ENCODE measurements around the gene CAVIN2.

GRCh38 chr2:191803007-191803406, 43.9 kb downstream of the CAVIN2 start:
- TF ChIP-seq CTCF (IDR thresholded peaks at IDR 0.05 in 8 of 11, conservative IDR thresholded peaks at IDR 0.05 in 3 of 11) (no peak), POLR2A (IDR thresholded peaks at IDR 0.05) (no peak)

Measured in spleen (tissue), 7 donors.